ENCODE data around the gene CLDN18.

CLDN18 gene

DNA sequence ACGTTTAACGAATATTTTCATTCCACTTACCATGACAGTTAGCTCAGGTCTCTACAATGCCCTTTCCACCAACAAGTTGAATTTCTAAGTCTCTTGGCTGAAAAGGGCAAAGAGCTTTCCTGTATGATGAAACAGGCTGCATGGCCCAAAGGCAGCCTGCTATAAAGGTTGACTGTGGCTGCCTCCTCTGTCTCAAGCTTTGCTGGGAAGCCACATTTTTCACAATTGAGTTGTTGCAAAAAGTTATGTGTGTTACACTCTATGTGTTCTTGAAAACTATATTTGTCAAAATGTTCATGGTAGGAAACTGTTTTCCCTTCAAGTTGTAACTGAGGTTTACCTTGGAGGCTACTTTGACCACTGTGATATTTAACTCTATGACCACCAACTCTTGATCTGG lies 56.0 kb downstream of the CLDN18 start:
- Histone ChIP-seq H3K9ac (ENCODE audit: low read depth, low read length) (no peak overlapping the region), H3K9me3 (replicated peaks; ENCODE audit: low read length) (no peaks in the 10 kb centered on the region), H3K4me3 (ENCODE audit: low read length) (no peak overlapping the region), H3K4me1 (ENCODE audit: control insufficient read depth, insufficient read depth, low read length) (peaks cover 11% of the 10 kb centered on the region), H3K27me3 (ENCODE audit: control insufficient read depth, insufficient read depth, low read length) (no peaks in the 10 kb centered on the region), H3K36me3 (ENCODE audit: insufficient read depth, low read length) (peaks cover 54% of the 10 kb centered on the region), H3K4me2 (ENCODE audit: low read length) (no peak overlapping the region)

DNA sequence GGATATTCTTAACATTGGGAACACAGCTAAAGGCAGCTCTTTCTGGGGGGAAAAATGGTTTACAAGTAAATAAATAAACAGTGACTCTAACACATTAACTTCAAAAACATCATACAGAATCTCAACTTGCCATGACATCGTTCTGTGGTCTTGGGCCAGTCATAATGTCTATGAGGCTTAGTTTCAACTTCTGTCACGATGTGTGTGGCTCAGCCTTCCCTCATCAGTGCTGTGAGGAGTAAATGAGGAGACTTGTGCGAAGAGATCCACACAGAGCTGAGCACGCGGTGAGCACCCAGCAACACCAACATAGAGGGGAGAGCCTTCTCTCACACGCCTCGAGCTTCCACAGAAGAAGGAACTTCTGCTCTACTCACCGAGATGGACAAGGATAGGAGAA lies 56.4 kb downstream of the CLDN18 start:
- Histone ChIP-seq H3K4me1 (ENCODE audit: control insufficient read depth, insufficient read depth, low read length) (peaks cover 11% of the 10 kb centered on the region), H3K9me3 (replicated peaks; ENCODE audit: low read length) (no peaks in the 10 kb centered on the region), H3K4me2 (ENCODE audit: low read length) (no peak overlapping the region), H3K27me3 (ENCODE audit: control insufficient read depth, insufficient read depth, low read length) (no peaks in the 10 kb centered on the region), H3K36me3 (ENCODE audit: insufficient read depth, low read length) (peaks cover 58% of the 10 kb centered on the region), H3K9ac (ENCODE audit: low read depth, low read length) (no peak overlapping the region), H3K4me3 (ENCODE audit: low read length) (no peak overlapping the region)

DNA sequence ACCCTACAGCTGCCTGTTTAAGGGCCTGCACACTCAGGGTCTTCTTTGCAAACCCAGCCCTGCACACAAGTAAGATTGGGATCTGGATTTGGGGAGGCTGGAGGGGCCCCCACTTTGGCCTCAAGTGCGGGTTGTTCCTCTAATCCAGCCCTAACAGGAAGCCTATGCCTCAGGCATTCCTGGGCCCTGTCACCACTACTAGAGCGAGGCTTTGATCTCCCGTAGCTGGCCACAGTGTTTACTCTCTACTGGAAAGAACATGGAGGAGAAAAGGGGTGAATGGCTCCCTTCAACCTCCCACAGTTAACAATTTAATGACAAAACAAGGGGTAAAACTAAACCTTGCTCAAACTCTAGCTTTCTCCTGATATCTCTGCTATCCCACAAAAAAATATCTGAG lies 57.0 kb downstream of the CLDN18 start:
- Histone ChIP-seq H3K36me3 (ENCODE audit: insufficient read depth, low read length) (peaks cover 52% of the 10 kb centered on the region), H3K4me1 (ENCODE audit: control insufficient read depth, insufficient read depth, low read length) (peaks cover 11% of the 10 kb centered on the region), H3K4me3 (ENCODE audit: low read length) (no peak overlapping the region), H3K4me2 (ENCODE audit: low read length) (no peak overlapping the region), H3K9ac (ENCODE audit: low read depth, low read length) (no peak overlapping the region), H3K27me3 (ENCODE audit: control insufficient read depth, insufficient read depth, low read length) (no peaks in the 10 kb centered on the region), H3K9me3 (replicated peaks; ENCODE audit: low read length) (no peaks in the 10 kb centered on the region)

DNA sequence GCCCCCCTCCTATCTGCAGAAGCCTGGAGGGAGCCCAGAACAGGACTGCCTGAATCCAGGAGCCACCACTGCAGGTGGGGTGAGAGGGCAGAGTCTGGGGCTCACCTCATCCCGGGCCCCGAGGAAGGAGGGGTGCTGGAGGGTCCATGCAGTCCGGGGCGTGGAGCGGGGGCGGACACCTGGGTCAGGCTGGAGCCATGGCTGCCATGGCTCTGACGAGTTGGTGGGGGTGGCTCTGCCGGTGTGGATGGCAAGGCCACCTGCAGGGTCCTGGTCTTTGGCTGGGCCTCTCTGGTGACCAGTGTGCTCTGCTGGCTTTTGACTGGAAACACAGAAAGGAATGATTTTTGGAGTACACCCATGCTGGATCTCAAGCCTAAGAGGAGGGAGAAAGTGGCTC lies 58.1 kb downstream of the CLDN18 start:
- Histone ChIP-seq H3K4me1 (ENCODE audit: control insufficient read depth, insufficient read depth, low read length) (peaks cover 6% of the 10 kb centered on the region), H3K27me3 (ENCODE audit: control insufficient read depth, insufficient read depth, low read length) (no peaks in the 10 kb centered on the region), H3K4me3 (ENCODE audit: low read length) (no peak overlapping the region), H3K4me2 (ENCODE audit: low read length) (no peak overlapping the region), H3K9ac (ENCODE audit: low read depth, low read length) (no peak overlapping the region), H3K9me3 (replicated peaks; ENCODE audit: low read length) (no peaks in the 10 kb centered on the region), H3K36me3 (ENCODE audit: insufficient read depth, low read length) (peaks cover 56% of the 10 kb centered on the region)

DNA sequence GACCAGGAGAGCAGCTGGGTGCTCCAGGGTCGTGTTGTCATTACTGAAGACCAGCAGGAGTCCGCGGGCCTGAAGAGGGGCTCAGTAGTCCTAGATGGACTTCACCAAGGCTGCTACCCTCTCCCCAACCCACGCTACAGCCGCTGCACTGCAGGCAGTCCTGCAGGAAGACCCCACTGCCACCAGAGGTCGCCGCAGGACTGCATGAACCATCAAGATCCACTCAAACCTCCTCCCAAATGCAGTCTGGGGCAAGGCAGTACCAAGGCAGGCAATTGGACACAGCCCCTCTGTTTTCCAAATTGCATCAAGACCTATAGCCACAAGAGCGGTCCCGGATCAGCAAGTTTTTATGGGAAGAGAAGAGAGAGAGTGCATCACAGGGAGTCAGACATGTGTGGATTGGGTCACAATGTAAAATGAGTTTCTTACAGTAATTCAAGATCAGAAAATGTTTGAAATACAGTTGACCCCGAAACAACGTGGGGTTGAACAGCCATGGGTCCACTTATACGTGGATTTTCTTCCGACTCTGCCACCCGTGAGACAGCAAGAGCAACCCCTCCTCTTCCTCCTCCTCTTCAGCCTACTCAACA lies 58.7 kb downstream of the CLDN18 start:
- Histone ChIP-seq H3K4me3 (ENCODE audit: low read length) (no peak overlapping the region), H3K9me3 (replicated peaks; ENCODE audit: low read length) (no peaks in the 10 kb centered on the region), H3K27me3 (ENCODE audit: control insufficient read depth, insufficient read depth, low read length) (no peaks in the 10 kb centered on the region), H3K4me2 (ENCODE audit: low read length) (no peak overlapping the region), H3K36me3 (ENCODE audit: insufficient read depth, low read length) (peaks cover 50% of the 10 kb centered on the region), H3K9ac (ENCODE audit: low read depth, low read length) (no peak overlapping the region), H3K4me1 (ENCODE audit: control insufficient read depth, insufficient read depth, low read length) (peaks cover 6% of the 10 kb centered on the region)

DNA sequence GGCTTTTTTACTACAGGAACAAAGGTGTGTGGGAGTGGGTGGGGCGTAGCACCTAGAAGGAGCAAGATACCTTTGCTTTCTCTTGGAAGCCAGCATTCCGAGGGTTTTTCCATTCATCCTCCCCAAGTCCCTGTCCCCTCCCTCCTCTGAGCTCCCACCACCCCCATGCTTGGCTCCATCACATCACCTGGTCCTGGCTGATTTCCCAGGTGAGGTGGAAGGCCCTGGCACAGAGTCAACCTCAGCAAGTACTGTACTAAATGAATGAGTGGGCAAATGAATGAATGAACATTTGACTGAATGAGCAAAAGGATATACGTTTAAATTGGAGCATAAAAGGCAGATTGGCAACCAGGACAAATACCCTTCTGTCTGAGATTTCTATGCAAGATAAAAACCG lies 60.0 kb downstream of the CLDN18 start:
- Histone ChIP-seq H3K4me2 (ENCODE audit: low read length) (no peak overlapping the region), H3K9me3 (replicated peaks; ENCODE audit: low read length) (no peaks in the 10 kb centered on the region), H3K9ac (ENCODE audit: low read depth, low read length) (no peak overlapping the region), H3K4me1 (ENCODE audit: control insufficient read depth, insufficient read depth, low read length) (peaks cover 6% of the 10 kb centered on the region), H3K36me3 (ENCODE audit: insufficient read depth, low read length) (peaks cover 37% of the 10 kb centered on the region), H3K27me3 (ENCODE audit: control insufficient read depth, insufficient read depth, low read length) (no peaks in the 10 kb centered on the region), H3K4me3 (ENCODE audit: low read length) (no peak overlapping the region)

DNA sequence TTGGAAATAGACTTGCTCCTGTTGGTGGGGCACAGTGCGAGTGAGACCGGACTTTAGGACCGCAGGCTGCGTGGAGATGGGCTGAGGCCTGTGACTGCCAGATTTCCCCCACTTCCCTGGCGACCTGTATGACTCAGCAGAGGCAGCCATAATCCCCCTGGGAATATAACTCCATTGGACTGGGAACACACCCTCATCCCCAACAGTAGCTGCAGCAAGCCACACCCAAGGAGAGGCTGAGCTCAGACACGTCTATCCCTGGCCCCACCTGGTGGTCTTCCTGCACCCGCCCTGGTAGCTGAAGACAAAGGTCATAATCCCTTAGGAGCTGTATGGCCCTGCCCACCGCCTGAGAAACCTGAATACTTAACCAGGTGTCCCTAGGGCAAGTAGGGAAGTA lies 62.8 kb downstream of the CLDN18 start:
- Histone ChIP-seq H3K36me3 (ENCODE audit: insufficient read depth, low read length) (peaks cover 36% of the 10 kb centered on the region), H3K4me3 (ENCODE audit: low read length) (no peak overlapping the region)

DNA sequence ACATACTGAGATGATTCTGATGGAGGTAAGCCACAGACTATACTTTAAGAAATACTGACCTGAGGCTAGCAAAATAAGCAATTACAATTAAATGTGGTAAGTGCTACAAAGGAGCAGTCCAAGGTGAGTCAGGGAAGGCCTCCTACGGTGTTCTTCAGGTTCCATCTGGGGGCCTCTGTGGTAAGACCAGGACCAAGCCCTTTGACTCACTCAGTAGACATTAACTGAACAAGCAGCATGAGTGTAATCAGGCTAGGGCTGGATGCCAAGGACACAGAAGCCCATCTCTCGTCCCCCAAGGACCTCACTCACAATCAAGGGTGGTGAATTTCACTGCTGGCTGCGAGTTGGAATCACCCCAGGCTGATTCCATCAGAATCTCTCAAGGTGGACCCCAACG lies 68.1 kb downstream of the CLDN18 start:
- peaks cover 50% of the 10 kb centered on the region for H3K4me1 ChIP-seq (ENCODE audit: control insufficient read depth, insufficient read depth, low read length)
- no peaks in the 10 kb centered on the region for H3K27me3 ChIP-seq (ENCODE audit: control insufficient read depth, insufficient read depth, low read length)
- H3K4me3 ChIP-seq (ENCODE audit: low read length): no peak overlapping the region
- peak overlapping the region; percentile 34 for H3K9ac ChIP-seq (ENCODE audit: low read depth, low read length)
- H3K36me3 ChIP-seq (ENCODE audit: insufficient read depth, low read length): peaks cover 34% of the 10 kb centered on the region
- H3K4me2 ChIP-seq (ENCODE audit: low read length): peak overlapping the region; percentile 31
- no peaks in the 10 kb centered on the region for H3K9me3 ChIP-seq (replicated peaks; ENCODE audit: low read length)

More for the DNA sequence above, 62.8 kb downstream of the CLDN18 start:
- Histone ChIP-seq H3K4me2 (ENCODE audit: low read length) (no peak overlapping the region), H3K9ac (ENCODE audit: low read depth, low read length) (no peak overlapping the region), H3K4me1 (ENCODE audit: control insufficient read depth, insufficient read depth, low read length) (peaks cover 10% of the 10 kb centered on the region), H3K27me3 (ENCODE audit: control insufficient read depth, insufficient read depth, low read length) (no peaks in the 10 kb centered on the region), H3K9me3 (replicated peaks; ENCODE audit: low read length) (no peaks in the 10 kb centered on the region)

DNA sequence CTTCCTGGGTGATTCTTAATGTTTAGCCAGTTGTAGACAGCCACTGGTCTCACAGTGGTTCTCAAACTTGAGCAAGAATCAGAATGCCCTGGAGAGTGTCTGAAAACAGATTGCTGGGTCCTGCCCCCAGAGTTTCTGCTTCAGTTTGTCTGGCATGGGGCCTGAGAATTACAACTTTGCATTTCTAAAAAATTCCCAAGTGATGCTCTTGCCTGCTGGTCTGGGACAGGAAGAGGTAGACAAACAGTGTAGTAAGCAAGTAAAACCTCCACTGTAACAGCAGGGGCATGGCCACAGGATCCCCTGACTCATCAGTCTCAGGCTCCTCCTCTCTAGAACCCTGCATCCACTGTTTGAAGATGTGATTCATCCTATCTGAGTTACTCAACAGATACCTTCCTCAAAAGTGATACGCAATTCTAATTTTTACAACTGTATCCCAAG lies 69.0 kb downstream of the CLDN18 start:
- peak overlapping the region; percentile 34 for H3K9ac ChIP-seq (ENCODE audit: low read depth, low read length)
- peak overlapping the region; percentile 50 for H3K4me2 ChIP-seq (ENCODE audit: low read length)
- H3K9me3 ChIP-seq (replicated peaks; ENCODE audit: low read length): no peaks in the 10 kb centered on the region
- peaks cover 42% of the 10 kb centered on the region for H3K36me3 ChIP-seq (ENCODE audit: insufficient read depth, low read length)
- H3K4me3 ChIP-seq (ENCODE audit: low read length): no peak overlapping the region
- no peaks in the 10 kb centered on the region for H3K27me3 ChIP-seq (ENCODE audit: control insufficient read depth, insufficient read depth, low read length)
- H3K4me1 ChIP-seq (ENCODE audit: control insufficient read depth, insufficient read depth, low read length): peaks cover 54% of the 10 kb centered on the region

DNA sequence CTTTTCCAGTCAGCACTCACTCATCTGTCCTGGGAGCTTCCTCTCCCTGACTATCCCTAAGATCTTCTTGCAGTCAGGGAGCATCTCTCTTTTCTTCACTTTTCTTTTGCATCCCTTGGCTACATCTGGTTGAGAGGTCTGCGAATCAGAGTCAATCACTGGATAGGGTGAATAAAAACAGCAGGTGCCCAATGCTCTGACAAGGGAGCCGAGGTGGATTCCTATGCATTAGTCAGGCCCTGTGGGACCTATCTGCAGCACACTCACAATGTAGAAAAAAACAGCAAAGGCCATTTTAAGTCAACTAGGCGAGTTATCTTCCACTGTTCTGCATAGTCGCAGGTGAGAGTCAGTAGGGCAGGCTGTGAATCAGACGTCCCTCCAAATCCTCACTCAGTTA lies 69.9 kb downstream of the CLDN18 start:
- Histone ChIP-seq H3K4me2 (ENCODE audit: low read length) (no peak overlapping the region), H3K9ac (ENCODE audit: low read depth, low read length) (no peak overlapping the region), H3K9me3 (replicated peaks; ENCODE audit: low read length) (no peaks in the 10 kb centered on the region), H3K4me1 (ENCODE audit: control insufficient read depth, insufficient read depth, low read length) (peaks cover 54% of the 10 kb centered on the region), H3K27me3 (ENCODE audit: control insufficient read depth, insufficient read depth, low read length) (no peaks in the 10 kb centered on the region), H3K4me3 (ENCODE audit: low read length) (no peak overlapping the region), H3K36me3 (ENCODE audit: insufficient read depth, low read length) (peaks cover 46% of the 10 kb centered on the region)

DNA sequence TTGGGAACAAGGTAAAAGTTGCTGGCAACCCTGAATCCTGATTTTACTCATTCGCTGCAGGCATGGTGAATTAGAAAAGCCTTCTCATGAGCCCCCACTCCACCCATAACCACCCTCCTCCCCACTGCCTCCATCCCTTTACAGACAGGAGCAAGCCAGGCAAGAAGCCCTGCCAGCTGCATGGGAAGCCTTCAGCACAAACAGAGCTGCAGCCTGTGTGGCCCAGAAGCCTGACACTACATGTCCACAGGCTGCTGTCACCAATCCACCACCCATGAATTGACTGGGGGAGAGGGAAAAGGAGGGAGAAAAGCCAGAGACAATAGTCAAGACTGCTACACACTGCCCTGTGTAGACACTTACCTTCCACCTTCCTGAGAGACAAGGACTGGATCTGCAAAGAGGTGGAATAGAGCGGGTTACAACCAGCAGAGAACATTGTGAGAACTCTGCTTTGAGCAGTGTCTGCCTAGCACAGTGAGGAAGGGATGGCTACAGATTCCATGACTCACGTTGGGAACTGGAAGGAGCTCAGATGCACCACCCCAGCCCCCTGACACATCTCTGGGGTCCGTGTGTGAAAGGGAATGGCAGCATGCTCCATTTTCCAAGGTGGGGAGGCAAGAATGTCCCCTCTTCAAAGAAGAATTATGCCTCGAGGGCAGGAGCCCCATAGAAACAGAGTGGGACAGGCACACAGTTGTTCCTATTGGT lies 71.6 kb downstream of the CLDN18 start:
- peaks cover 45% of the 10 kb centered on the region for H3K36me3 ChIP-seq (ENCODE audit: insufficient read depth, low read length)

More for the DNA sequence above, 71.6 kb downstream of the CLDN18 start:
- Histone ChIP-seq H3K9ac (ENCODE audit: low read depth, low read length) (peak overlapping the region; percentile 6), H3K4me3 (ENCODE audit: low read length) (peak overlapping the region; percentile 6), H3K4me1 (ENCODE audit: control insufficient read depth, insufficient read depth, low read length) (peaks cover 54% of the 10 kb centered on the region), H3K4me2 (ENCODE audit: low read length) (peak overlapping the region; percentile 52), H3K9me3 (replicated peaks; ENCODE audit: low read length) (no peaks in the 10 kb centered on the region), H3K27me3 (ENCODE audit: control insufficient read depth, insufficient read depth, low read length) (no peaks in the 10 kb centered on the region)

Data from skeletal muscle satellite cell (primary cell).